Smooth muscle cell (in vitro differentiated cells): ENCODE measurements around the gene PGLYRP3. TPM values are rescaled to one million over a fixed set of nuclear protein-coding genes. Genes with fewer than 3 reads are reported as not detected.
A peak's percentile ranks its signal among the peaks of the same experiment; 100 is the strongest.

ENCODE experiments used
- DNase-seq: peaks from one replicate; lab custom pipeline; 2025; ENCODE audit not compliant: unreplicated experiment; lab: John Stamatoyannopoulos, UW
- H2AFZ ChIP-seq: fragments of 200-600 bp; sonication (generic); 2 replicates; pipeline ENCODE4 v1.6.0; 2016; ENCODE audit warnings: antibody characterized with exemption, low read depth, mild to moderate bottlenecking
- H3F3A ChIP-seq: fragments of 200-600 bp; sonication (generic); 2 replicates; pipeline ENCODE4 v1.6.0; 2017; ENCODE audit warnings: antibody characterized with exemption, low read depth
- H3K27ac ChIP-seq: fragments of 200-600 bp; sonication (generic); 2 replicates; pipeline ENCODE4 v1.5.1; 2016; ENCODE audit warnings: low read depth, mild to moderate bottlenecking
- H3K27me3 ChIP-seq: fragments of 200-600 bp; sonication (generic); 2 replicates; pipeline ENCODE4 v1.6.1; 2016; ENCODE audit warnings: low read depth, mild to moderate bottlenecking
- H3K36me3 ChIP-seq: fragments of 200-600 bp; sonication (generic); 2 replicates; pipeline ENCODE4 v1.5.1; 2016; ENCODE audit warnings: low read depth
- H3K4me1 ChIP-seq: fragments of 200-600 bp; sonication (generic); 2 replicates; pipeline ENCODE4 v1.5.1; 2016; ENCODE audit warnings: low read depth
- H3K4me2 ChIP-seq: fragments of 200-600 bp; sonication (generic); 2 replicates; pipeline ENCODE4 v1.6.0; 2016; ENCODE audit warnings: mild to moderate bottlenecking
- H3K4me3 ChIP-seq: fragments of 200-600 bp; sonication (generic); 2 replicates; pipeline ENCODE4 v1.5.1; 2016; ENCODE audit warnings: mild to moderate bottlenecking
- H3K79me2 ChIP-seq: fragments of 200-600 bp; sonication (generic); 2 replicates; pipeline ENCODE4 v1.6.0; 2016; ENCODE audit warnings: low read depth, mild to moderate bottlenecking
- H3K9ac ChIP-seq: fragments of 200-600 bp; sonication (generic); 2 replicates; pipeline ENCODE4 v1.6.0; 2016; ENCODE audit warnings: low read depth
- H3K9me3 ChIP-seq: fragments of 200-600 bp; sonication (generic); replicated peaks from 2 replicates; pipeline ENCODE4 v1.5.1; 2016; ENCODE audit warnings: low read depth
- H4K20me1 ChIP-seq: fragments of 200-600 bp; sonication (generic); 2 replicates; pipeline ENCODE4 v1.6.0; 2016; ENCODE audit warnings: low read depth
- WGBS: methylation state at CpG from one replicate; pipeline ENCODE4 v1.1.7; 2016; ENCODE audit warnings: low lambda C conversion rate; 5-methylcytosine and 5-hydroxymethylcytosine counted together
- polyA plus RNA-seq: library from polyadenylated mRNA; unstranded; fragments of >200 nt; fragmentation: Nextera tagmentation; extraction: Ambion mirVana; gene quantifications from 2 replicates; pipeline ENCODE4 v1.2.1, GENCODE V29; 2016
- total RNA-seq: library from RNA; depleted of rRNA; stranded (reverse); fragments of >200 nt; gene quantifications from 2 replicates; pipeline ENCODE4 v1.2.3, GENCODE V29; 2014
- TF ChIP-seq, protein P1 (sequence below): fragments of 200-600 bp; sonication (generic); IDR thresholded peaks from 2 replicates; pipeline ENCODE4 v1.5.1; 2017; ENCODE audit warnings: borderline replicate concordance, mild to moderate bottlenecking, antibody characterized with exemption; ENCODE audit not compliant: insufficient read depth, poor library complexity, severe bottlenecking

Gene PGLYRP3
- total and polyA plus RNA-seq, 2 experiments from 2014 or later = 0.31 TPM; not detected in 1

GRCh38 chr1:153353226-153353947 is 40.6 kb upstream of the PGLYRP3 start:
- WGBS = 77% methylated on average over 7 of the region's 7 CpGs
- Histone ChIP-seq H3K4me1 (no peaks in the 10 kb centered on the region), H3K9ac (no peak overlapping the region), H2AFZ (no peak overlapping the region), H3K79me2 (no peaks in the 10 kb centered on the region), H3K27ac (no peak overlapping the region), H3F3A (no peaks in the 10 kb centered on the region), H3K4me2 (no peak overlapping the region), H3K4me3 (no peak overlapping the region), H3K9me3 (no peaks in the 10 kb centered on the region), H4K20me1 (no peaks in the 10 kb centered on the region), H3K27me3 (peaks cover 14% of the 10 kb centered on the region), H3K36me3 (no peaks in the 10 kb centered on the region)
- TF ChIP-seq, protein P1, sequence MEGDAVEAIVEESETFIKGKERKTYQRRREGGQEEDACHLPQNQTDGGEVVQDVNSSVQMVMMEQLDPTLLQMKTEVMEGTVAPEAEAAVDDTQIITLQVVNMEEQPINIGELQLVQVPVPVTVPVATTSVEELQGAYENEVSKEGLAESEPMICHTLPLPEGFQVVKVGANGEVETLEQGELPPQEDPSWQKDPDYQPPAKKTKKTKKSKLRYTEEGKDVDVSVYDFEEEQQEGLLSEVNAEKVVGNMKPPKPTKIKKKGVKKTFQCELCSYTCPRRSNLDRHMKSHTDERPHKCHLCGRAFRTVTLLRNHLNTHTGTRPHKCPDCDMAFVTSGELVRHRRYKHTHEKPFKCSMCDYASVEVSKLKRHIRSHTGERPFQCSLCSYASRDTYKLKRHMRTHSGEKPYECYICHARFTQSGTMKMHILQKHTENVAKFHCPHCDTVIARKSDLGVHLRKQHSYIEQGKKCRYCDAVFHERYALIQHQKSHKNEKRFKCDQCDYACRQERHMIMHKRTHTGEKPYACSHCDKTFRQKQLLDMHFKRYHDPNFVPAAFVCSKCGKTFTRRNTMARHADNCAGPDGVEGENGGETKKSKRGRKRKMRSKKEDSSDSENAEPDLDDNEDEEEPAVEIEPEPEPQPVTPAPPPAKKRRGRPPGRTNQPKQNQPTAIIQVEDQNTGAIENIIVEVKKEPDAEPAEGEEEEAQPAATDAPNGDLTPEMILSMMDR = peak; percentile 34
- DNase-seq = no peak

DNA sequence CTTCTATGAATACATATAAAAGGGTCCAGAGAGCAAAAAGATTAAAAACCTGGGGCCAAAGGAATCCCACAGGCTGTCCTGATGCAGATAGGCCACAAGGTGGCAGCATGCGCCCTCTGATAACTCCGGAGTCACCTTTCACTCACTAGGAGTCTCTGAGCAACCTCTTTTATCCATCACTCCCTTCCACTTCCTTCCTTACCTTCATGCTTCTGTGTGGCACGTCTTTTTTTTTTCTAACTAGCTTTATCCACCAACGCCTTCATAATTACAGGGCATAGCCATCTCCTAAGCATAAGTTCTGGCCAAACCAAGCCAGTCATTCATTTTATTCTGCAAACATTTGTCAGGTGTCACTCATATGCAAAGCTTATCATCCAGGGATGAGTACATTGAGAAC is 39.8 kb upstream of the PGLYRP3 start:
- Histone ChIP-seq H2AFZ (no peak overlapping the region), H3K4me3 (no peak overlapping the region), H3K27me3 (peaks cover 14% of the 10 kb centered on the region), H3K4me2 (no peak overlapping the region), H3K9me3 (no peaks in the 10 kb centered on the region), H4K20me1 (no peaks in the 10 kb centered on the region), H3K9ac (no peak overlapping the region), H3F3A (no peaks in the 10 kb centered on the region), H3K27ac (no peak overlapping the region), H3K4me1 (no peaks in the 10 kb centered on the region), H3K36me3 (no peaks in the 10 kb centered on the region), H3K79me2 (no peaks in the 10 kb centered on the region)
- DNase-seq = no peak
- TF ChIP-seq, protein P1 = peak; percentile 92
- WGBS = 0% methylated on average over 4 of the region's 4 CpGs

DNA sequence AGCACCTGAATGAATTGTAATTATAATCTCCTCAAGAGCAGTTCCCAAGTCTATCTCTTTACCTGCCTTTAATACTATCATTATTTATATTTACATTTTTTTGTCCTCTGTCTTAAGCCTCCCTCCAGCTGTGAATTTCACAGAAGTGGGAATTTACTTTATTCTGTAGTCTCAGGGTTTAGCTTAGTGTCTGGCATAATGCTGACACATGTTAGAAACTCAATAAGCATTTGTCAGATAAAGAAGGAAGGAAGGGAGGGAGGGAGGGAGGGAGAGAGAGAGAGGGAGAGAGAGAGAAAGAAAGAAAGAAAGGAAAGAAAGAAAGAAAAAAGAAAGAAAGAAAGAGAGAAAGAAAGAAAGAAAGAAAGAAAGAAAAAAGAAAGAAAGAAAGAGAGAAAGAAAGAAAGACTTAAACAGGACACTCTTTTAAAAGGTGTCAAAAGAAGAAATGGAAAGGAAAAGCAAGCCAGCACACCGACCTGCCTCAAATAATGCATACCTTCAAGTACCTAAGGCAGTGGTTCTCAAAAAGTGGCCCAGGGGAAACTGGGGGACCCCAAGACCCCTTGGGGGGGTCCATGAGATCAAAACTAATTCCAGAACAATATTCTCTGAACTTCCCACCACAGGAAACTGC is 37.7 kb upstream of the PGLYRP3 start:
- Histone ChIP-seq H3K27me3 (peaks cover 14% of the 10 kb centered on the region), H3K9me3 (no peaks in the 10 kb centered on the region), H4K20me1 (no peaks in the 10 kb centered on the region), H2AFZ (no peak overlapping the region), H3K4me1 (no peaks in the 10 kb centered on the region), H3K27ac (no peak overlapping the region), H3K36me3 (no peaks in the 10 kb centered on the region), H3K4me3 (no peak overlapping the region), H3K79me2 (no peaks in the 10 kb centered on the region), H3K4me2 (no peak overlapping the region), H3F3A (no peaks in the 10 kb centered on the region), H3K9ac (no peak overlapping the region)
- TF ChIP-seq, protein P1 = no peak
- DNase-seq = no peak
- 35% methylated on average over 1 of the region's 1 CpG for WGBS
